Spleen (tissue), 11 donors: ENCODE data around the gene BNC2. TPM values are rescaled to one million over a fixed set of nuclear protein-coding genes. Genes with fewer than 3 reads are reported as not detected.

Experiments used
- DNase-seq: peaks from one replicate; pipeline ENCODE4 v3.0.0-alpha.2; 2020
- H3K27ac ChIP-seq, 8 donors: fragments of 200-600 bp; sonication (generic) in 7 of 8; 1 replicate in 4 of 8; 2 replicates in 4 of 8; pipeline versions ENCODE4 v1.5.0 to v1.8.0; 2016 to 2021; ENCODE audit warnings: inconsistent platforms in 4 of 8, mild to moderate bottlenecking in 4 of 8, moderate library complexity in 1 of 8
- H3K27me3 ChIP-seq, 7 donors: fragments of 200-600 bp; sonication (generic) in 6 of 7; replicated peaks in 1 of 7; 1 replicate in 4 of 7; 2 replicates in 3 of 7; pipeline versions ENCODE4 v1.5.0 to v1.8.0; 2016 to 2021; ENCODE audit warnings: inconsistent platforms in 3 of 7, mild to moderate bottlenecking in 1 of 7
- H3K36me3 ChIP-seq, 6 donors: fragments of 200-600 bp; sonication (generic) in 5 of 6; 1 replicate in 4 of 6; 2 replicates in 2 of 6; pipeline versions ENCODE4 v1.5.0 to v1.8.0; 2016 to 2021; ENCODE audit warnings: inconsistent platforms in 2 of 6
- H3K4me1 ChIP-seq, 6 donors: fragments of 200-600 bp; sonication (generic) in 5 of 6; 1 replicate in 3 of 6; 2 replicates in 3 of 6; pipeline versions ENCODE4 v1.5.0 to v1.8.0; 2016 to 2021; ENCODE audit warnings: inconsistent platforms in 3 of 6
- H3K4me3 ChIP-seq, 8 donors: fragments of 200-600 bp; sonication (generic) in 7 of 8; 1 replicate in 4 of 8; 2 replicates in 4 of 8; pipeline versions ENCODE4 v1.5.0 to v1.8.0; 2016 to 2021; ENCODE audit warnings: inconsistent platforms in 4 of 8, mild to moderate bottlenecking in 4 of 8, moderate library complexity in 2 of 8
- H3K9me3 ChIP-seq, 8 donors: fragments of 200-600 bp; sonication (generic) in 7 of 8; 1 replicate in 4 of 8; 2 replicates in 4 of 8; pipeline versions ENCODE4 v1.5.0 to v1.8.0; 2016 to 2021; ENCODE audit warnings: inconsistent platforms in 4 of 8
- POLR2A ChIP-seq, 3 donors: fragments of 450-650 bp; IDR thresholded peaks; one replicate each; pipeline ENCODE4 v1.5.1; 2017; ENCODE audit warnings: antibody characterized with exemption in 3 of 3, mild to moderate bottlenecking in 1 of 3
- POLR2AphosphoS5 ChIP-seq, 3 donors: sonication (generic); formaldehyde crosslinking; IDR thresholded peaks; one replicate each; pipeline ENCODE4 v1.5.1; 2017; ENCODE audit warnings: antibody characterized with exemption in 3 of 3
- WGBS, 5 donors: extraction: QIAGEN DNeasy Blood & Tissue Kit in 3 of 5; methylation state at CpG; one replicate each; pipeline versions ENCODE4 v1.1.5 to v1.1.7; 2013 to 2018; 5-methylcytosine and 5-hydroxymethylcytosine counted together
- intact Hi-C: fragments of 100-400 bp; cut with DNase I; formaldehyde crosslinking; loops from one replicate; pipeline ENCODE4 v1.15.0; 2023; ENCODE audit warnings: low total_unique reads
- polyA plus RNA-seq, 3 donors: library from polyadenylated mRNA; stranded (reverse); fragments of 200-250 nt; gene quantifications; one replicate each; pipeline ENCODE4 v1.2.1, GENCODE V29; 2013
- total RNA-seq, 7 donors: library from RNA; depleted of rRNA in 3 of 7; stranded (reverse); fragments of >200 nt in 3 of 7; fragmentation: NEBNext Ultra II Directional in 4 of 7; extraction: Animal tissue kit (Norgen Biotek cat#: 25700) in 4 of 7; gene quantifications; one replicate each; pipeline versions ENCODE4 v1.1.0 to v1.2.1, GENCODE V29; 2016 to 2021
- TF ChIP-seq, protein P1 (sequence below), 11 experiments: fragments of 200-600 bp in 7 of 11; fragments of 450-650 bp in 4 of 11; sonication (generic) in 4 of 11; IDR thresholded peaks in 8 of 11; conservative IDR thresholded peaks in 3 of 11; 1 replicate in 7 of 11; 2 replicates in 4 of 11; pipeline versions ENCODE4 v1.4.0 to v1.8.0; 2016 to 2021; ENCODE audit warnings: antibody characterized with exemption in 11 of 11, inconsistent platforms in 4 of 11, mild to moderate bottlenecking in 1 of 11
- donor health status: healthy with polysubstance abuse.
- donor health status: DM: no; HTN: no; CAD: no; lungs with moderate emphysema.
- donor health status: DM: no; HTN: no; CAD: no.
- donor health status: Bipolar disorder and iron deficiency.
- donor health status: healthy.
- donor health status: DM: no; HTN: no; CAD: no.
- donor health status: DM: yes; HTN: yes; CAD: no.

BNC2 gene
- total and polyA plus RNA-seq, 10 donors = 0.07 to 4.3 (median 1.3) TPM

GRCh38 chr9:16745359-16745758 lies 125.1 kb downstream of the BNC2 start:
- H3K9me3 ChIP-seq = no peaks in the 10 kb centered on the region
- no peak for DNase-seq
- no peak for TF ChIP-seq POLR2A (IDR thresholded peaks at IDR 0.05)
- no peak for TF ChIP-seq POLR2AphosphoS5 (IDR thresholded peaks at IDR 0.05)
- TF ChIP-seq, protein P1, sequence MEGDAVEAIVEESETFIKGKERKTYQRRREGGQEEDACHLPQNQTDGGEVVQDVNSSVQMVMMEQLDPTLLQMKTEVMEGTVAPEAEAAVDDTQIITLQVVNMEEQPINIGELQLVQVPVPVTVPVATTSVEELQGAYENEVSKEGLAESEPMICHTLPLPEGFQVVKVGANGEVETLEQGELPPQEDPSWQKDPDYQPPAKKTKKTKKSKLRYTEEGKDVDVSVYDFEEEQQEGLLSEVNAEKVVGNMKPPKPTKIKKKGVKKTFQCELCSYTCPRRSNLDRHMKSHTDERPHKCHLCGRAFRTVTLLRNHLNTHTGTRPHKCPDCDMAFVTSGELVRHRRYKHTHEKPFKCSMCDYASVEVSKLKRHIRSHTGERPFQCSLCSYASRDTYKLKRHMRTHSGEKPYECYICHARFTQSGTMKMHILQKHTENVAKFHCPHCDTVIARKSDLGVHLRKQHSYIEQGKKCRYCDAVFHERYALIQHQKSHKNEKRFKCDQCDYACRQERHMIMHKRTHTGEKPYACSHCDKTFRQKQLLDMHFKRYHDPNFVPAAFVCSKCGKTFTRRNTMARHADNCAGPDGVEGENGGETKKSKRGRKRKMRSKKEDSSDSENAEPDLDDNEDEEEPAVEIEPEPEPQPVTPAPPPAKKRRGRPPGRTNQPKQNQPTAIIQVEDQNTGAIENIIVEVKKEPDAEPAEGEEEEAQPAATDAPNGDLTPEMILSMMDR (IDR thresholded peaks at IDR 0.05 in 8 of 11, conservative IDR thresholded peaks at IDR 0.05 in 3 of 11) = no peak
- H3K4me1 ChIP-seq = no peaks in the 10 kb centered on the region
- WGBS, 5 donors = 70 to 88% (median 81%) methylated on average over 5 of the region's 5 CpGs
- no peak overlapping the region for H3K4me3 ChIP-seq
- H3K27ac ChIP-seq = no peak overlapping the region
- no peaks in the 10 kb centered on the region for H3K27me3 ChIP-seq
- intact Hi-C loops = no loop called here
- no peaks in the 10 kb centered on the region for H3K36me3 ChIP-seq

DNA sequence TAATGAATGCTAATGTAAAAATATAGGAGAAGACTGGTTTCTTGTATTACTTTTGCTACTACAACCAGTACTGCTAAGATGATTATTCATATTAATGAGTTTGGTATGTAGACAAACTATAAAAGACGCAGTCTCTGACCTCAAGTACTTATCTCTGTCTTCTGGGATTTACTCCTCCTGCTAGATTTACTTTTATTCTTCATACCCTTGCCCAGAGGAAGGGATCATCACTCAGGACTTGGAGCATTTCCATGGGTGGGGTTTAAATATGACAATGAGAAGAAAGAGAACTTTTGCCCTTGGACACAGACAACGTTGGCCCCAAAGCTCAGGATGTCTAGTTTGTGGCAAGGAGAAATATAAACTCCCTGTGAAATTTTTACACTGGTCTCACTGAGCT lies 126.1 kb downstream of the BNC2 start:
- Histone ChIP-seq H3K36me3 (no peaks in the 10 kb centered on the region), H3K27me3 (no peaks in the 10 kb centered on the region), H3K27ac (no peak overlapping the region), H3K4me3 (no peak overlapping the region), H3K9me3 (no peaks in the 10 kb centered on the region), H3K4me1 (no peaks in the 10 kb centered on the region)
- DNase-seq = no peak
- TF ChIP-seq POLR2AphosphoS5 (IDR thresholded peaks at IDR 0.05) (no peak), POLR2A (IDR thresholded peaks at IDR 0.05) (no peak)
- TF ChIP-seq, protein P1 (IDR thresholded peaks at IDR 0.05 in 8 of 11, conservative IDR thresholded peaks at IDR 0.05 in 3 of 11) = no peak
- WGBS, 5 donors = 15 to 52% (median 26%) methylated on average over 2 of the region's 2 CpGs
- intact Hi-C loops = no loop called here

DNA sequence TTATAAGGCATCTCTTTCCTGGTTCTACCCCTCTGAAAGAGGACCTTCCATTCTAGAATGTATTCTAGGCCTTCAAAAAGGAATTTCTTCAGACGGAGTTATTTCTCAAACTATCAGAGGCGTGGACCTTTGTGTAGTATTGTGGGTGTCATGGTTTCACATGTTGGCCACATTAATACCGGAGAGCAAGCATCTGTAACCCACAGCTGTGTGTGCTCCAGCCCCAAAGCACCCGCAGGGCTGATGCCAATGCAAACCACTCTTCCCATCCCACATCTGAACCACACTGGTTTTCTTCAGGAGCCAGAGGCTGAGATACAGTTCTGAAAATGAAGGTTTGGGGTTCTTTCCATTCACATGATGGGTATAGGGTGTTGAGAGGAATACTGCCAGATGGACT lies 127.1 kb downstream of the BNC2 start:
- H3K9me3 ChIP-seq = no peaks in the 10 kb centered on the region
- TF ChIP-seq POLR2AphosphoS5 (IDR thresholded peaks at IDR 0.05) (no peak), POLR2A (IDR thresholded peaks at IDR 0.05) (no peak)
- TF ChIP-seq, protein P1 (IDR thresholded peaks at IDR 0.05 in 8 of 11, conservative IDR thresholded peaks at IDR 0.05 in 3 of 11) = no peak
- H3K4me3 ChIP-seq = no peak overlapping the region
- 55 to 69% (median 57%) methylated on average over 4 of the region's 4 CpGs for WGBS, 5 donors
- H3K36me3 ChIP-seq = no peaks in the 10 kb centered on the region
- no peak for DNase-seq
- intact Hi-C loops = no loop called here
- no peaks in the 10 kb centered on the region for H3K27me3 ChIP-seq
- no peaks in the 10 kb centered on the region for H3K4me1 ChIP-seq
- H3K27ac ChIP-seq = no peak overlapping the region

- no peak for DNase-seq
Observed at GRCh38 chr9:16735001-16735400, 135.5 kb downstream of the BNC2 start.

More at GRCh38 chr9:16735001-16735400, 135.5 kb downstream of the BNC2 start:
- H3K4me3 ChIP-seq = no peak overlapping the region
- no peaks in the 10 kb centered on the region for H3K36me3 ChIP-seq
- peaks cover 0 to 6% (median 0%) of the 10 kb centered on the region in 7 donors for H3K27me3 ChIP-seq
- no peaks in the 10 kb centered on the region for H3K9me3 ChIP-seq
- TF ChIP-seq POLR2A (IDR thresholded peaks at IDR 0.05) (no peak), POLR2AphosphoS5 (IDR thresholded peaks at IDR 0.05) (no peak)
- TF ChIP-seq, protein P1 (IDR thresholded peaks at IDR 0.05 in 8 of 11, conservative IDR thresholded peaks at IDR 0.05 in 3 of 11) = no peak
- no peaks in the 10 kb centered on the region for H3K4me1 ChIP-seq
- intact Hi-C loops = no loop called here
- no peak overlapping the region for H3K27ac ChIP-seq
